SHP77 (cell line): Measurements from ENCODE around the gene FCHO2.

Experiments
- DNase-seq, 2 experiments: peaks; one replicate each; lab custom pipeline; 2025; lab: John Stamatoyannopoulos, UW

FCHO2 gene

DNA sequence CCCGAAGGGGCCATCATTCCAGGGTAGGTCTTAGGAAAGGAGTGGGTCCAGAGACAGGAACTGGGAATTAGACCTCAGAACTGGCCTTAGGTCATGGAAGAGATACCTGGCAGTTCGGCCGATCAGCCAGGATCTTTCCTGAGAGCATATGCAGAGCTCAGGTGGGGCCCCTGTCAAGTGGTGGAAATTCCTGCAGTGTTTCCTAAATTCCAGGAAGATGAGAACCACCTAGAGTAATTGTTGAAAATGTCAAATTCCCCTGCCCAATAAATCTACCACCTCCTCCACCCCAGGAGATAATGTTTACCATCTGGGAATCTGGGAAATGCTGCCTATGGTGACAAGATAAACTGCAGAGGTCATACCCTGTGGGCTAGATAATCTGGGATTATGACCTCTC lies 179.2 kb downstream of the FCHO2 start:
- DNase-seq = no peak

DNA sequence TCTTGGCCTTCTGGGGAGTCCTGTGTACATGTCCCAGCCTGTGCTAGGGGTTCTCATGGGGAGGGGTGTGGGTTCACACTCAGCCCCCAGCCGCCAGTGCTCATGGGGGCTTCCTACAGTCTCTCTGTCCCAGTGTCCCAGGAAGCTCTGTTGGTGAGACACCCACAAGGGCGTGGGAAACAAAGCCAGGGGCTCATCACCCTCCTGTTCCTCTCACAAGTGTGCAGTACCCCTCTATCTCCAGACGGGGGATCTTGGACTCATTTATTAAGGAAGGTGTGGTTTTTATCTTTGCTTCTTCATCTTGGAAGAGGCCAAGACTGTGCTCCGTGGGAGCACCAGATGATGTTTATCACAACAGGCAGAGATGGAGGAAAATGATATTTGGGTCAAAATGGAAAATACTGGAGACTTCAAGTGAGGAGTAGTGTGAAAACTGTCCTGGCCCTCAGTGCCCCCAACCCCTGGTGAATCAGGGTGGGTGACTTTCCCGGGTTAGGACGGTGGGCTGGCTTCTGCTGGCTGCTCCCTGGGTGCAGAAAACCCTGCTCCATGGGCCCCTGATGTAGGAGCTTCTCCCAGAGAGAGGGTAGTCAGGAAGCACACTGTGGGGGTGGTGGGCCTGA lies 179.7 kb downstream of the FCHO2 start:
- DNase-seq = peak in 1 of 2 experiments; percentile 28

DNA sequence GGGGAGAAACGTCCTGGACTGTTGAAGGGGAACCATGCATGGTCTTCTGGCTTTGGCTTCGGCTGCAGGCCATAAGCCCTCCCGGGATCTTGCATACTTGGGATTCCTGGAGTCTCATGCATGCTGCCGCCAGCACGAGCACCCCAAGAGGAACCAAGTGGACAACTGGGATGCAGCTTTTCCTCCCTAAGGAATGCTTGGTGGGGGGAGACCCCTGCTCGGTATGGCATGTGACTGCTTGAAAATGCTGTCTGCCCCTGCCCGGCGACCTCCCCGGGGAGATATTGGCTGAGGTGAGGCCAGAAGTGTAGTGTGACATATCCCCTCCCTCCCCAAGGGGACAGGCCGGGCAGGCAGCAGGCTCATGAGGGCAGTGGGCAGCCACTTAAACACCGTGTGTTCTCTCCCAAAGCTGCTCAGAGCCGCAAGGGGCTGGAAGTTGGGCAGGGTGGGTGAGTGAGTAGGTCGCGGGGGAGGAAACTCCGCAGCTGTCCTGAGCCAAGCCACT lies 180.3 kb downstream of the FCHO2 start:
- DNase-seq = no peak

GRCh38 chr5:73137563-73138530 lies 182.0 kb downstream of the FCHO2 start:
- no peak for DNase-seq

GRCh38 chr5:73139485-73139884 lies 183.6 kb downstream of the FCHO2 start:
- DNase-seq = no peak
